NAMALWA (cell line): ENCODE results near the gene NSUN4.
"Not testable (repeated sequence)": the region's sequence is repeated elsewhere in the genome, so short reads cannot be mapped to it uniquely, and the experiment has no call there.

Experiments used
- DNase-seq: peaks from one replicate; pipeline ENCODE4 v3.0.0-alpha.2; 2015; ENCODE audit warnings: low spot score

The NSUN4 gene

GRCh38 chr1:46328182-46328581 is 12.4 kb upstream of the NSUN4 start:
- not testable (repeated sequence) for DNase-seq

GRCh38 chr1:46329807-46330206 is 10.8 kb upstream of the NSUN4 start:
- not testable (repeated sequence) for DNase-seq

DNA sequence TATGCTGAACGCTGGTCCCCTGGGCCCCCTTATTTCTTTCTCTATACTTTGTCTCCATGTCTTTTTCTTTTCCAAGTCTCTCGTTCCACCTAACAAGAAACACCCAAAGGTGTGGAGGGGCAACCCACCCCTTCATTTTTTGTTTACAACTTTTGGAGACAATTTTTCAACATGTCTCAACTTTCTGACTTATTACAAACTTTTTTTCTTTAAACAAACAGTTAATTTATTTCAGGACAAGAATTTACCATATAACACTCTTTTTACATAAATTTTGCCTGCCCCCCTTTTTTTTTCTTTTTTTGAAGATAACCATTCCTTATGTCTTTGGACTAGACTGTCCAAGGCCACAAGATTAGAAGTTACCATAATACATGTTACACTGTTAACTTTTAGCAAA is 10.2 kb upstream of the NSUN4 start:
- DNase-seq = not testable (repeated sequence)

- not testable (repeated sequence) for DNase-seq
These were observed 8.6 kb upstream of the NSUN4 start for GRCh38 chr1:46331786-46332540.

DNA sequence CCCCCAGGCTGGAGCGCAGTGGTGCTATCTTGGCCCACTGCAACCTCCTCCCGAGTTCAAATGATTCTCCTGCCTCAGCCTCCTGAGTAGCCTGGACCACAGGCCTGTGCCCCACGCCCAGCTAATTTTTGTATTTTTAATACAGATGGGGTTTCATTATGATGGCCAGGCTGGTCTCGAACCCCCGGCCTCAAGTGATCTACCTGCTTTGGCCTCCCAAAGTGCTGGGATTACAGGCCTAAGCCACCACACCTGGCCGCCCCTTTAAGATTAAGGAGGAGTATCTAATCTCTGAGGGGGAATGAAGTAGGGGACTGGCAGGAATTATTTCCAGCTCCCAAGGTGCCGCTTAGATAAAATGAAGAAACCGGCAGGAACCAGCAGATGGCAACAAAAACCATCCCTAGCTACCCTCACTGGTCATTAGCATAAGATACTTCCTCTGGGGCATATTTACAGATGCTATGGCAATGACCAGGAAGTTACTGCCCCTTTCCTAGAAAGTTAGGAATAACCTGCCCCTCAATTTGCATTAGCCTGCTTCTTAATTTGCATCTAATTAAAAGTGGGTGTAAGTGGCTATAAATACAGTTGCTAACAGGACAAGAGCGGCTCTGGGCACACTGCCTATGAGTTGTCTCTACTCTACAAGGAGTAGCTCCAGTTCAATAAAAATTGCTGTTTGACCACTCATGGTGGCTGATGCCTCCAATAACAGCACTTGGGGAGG is 7.1 kb upstream of the NSUN4 start:
- DNase-seq = peak; percentile 95

GRCh38 chr1:46334030-46334384 is 6.6 kb upstream of the NSUN4 start:
- DNase-seq = no peak

DNA sequence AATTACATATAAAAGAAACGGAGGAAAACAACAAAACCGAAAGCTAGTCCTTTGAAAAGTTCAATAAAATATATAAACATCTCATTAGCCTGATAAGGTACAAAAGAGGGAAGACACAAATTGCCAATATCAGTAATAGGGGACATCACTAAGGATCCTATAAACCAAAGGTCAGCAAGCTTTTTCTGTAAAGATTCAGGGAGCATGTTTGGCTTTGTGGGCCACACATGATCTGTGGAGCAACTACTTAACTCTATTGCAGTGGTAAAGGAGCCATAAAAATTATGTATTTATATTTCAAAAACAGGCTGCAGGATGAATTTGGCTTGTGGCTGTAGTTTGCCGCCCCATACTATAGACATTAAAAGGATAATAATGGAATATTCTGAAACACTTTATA is 5.5 kb upstream of the NSUN4 start:
- DNase-seq = no peak

GRCh38 chr1:46337409-46337808 is 3.2 kb upstream of the NSUN4 start:
- not testable (repeated sequence) for DNase-seq

DNA sequence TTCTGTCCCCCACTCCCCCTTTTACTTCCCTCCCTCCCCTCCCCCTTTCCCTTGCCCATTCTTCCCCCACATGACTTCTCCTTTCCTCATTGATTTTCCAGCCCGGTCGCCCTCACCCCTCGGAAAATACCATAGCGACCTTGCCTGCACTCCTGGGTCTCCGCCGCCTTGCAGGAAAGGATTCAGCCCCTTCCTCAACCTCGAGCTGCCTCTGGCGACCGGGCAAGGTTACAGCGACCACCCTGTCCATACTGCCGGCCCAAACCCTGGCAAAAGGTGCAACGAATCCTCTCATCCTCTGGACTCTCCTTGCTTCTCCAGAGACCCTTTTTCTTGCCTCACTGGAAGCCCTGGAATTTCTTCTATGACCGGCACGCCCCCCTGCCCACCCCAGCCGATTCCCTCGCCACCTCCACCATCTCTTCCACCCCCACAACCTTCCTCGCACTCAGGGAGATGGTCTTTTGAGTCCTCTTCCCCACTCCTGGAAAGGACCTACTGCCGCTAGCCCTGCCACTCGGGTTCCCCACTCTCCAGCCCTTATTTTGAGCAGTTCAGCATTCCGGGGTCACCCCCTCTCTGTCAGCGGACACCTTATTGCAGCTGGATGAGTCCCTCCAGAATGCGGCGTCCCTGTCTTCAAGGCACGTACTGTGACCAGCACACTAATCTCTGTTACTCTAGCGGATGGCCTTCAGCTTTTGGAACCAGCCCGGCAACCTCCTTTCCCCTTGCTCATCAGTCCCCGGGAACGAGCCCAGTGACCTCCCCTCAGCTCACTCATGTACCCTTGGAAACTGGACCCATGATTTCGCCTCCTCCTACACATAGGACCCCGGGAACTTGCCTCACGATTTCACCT is 846 bp downstream of the NSUN4 start:
- DNase-seq = no peak

DNA sequence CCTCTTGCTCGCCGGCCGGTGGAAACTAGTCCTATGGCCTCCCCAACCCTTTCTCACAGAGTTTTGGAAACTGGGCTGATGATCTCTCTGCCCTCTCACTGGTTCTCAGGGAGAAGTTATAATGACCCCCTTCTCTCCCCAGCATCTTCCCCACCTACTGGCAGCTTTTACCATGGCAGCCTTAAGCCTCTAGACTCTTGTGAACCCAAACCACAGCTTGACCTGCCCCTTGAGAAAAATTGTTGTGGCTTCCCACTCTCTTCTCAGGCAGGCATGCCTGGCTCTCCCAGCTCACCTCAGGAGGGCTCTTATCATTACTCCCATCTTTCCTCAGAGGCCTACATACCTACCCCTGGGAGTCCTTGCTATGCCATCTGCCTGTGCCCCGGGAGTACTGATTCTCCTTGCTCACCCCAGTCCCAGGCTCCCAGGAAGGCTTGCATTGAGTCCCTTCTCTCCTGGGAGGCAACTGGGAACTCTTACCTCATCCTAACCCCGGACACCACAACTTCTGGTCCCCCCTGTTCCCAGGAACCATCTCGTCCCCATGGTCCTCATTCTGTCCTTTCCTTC is 1.6 kb downstream of the NSUN4 start:
- DNase-seq = peak; percentile 69

GRCh38 chr1:46342677-46343350 is 2.2 kb downstream of the NSUN4 start:
- DNase-seq = no peak

DNA sequence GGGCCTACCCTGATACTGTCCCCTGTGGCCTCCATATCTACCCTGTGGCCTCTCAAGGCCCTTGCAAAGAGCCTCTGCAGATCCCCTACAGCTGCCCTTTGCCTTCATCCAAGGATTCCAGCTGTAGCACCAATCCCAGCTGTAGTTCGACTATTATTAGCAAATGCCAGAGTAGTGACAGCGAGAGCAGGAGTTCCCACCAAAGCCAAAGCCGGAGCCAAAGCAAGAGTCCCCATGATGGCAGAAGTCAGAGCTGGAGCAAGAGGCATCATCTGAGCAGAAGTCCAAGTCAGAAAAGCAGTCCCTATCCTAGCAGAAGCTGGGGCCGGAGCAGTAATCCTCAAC is 2.7 kb downstream of the NSUN4 start:
- DNase-seq = no peak

DNA sequence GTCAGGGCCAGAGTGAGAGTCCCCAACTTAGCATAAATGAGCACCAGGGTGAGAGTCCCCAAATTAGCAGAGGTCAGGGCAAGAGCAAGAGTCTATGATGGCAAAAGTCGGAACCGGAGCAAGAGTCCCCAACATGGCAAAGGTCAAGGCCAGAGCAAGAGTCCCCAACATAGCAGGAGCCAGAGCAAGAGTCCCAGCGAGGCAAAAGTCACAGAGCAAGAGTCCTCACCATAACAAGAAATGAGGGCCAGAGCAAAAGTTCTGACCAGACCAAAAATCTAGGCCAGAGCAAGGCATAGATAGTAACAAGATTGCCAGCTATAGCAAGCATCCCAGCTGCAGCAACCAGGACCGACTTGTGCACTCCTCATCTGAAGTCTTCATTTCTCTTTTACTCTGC is 3.1 kb downstream of the NSUN4 start:
- DNase-seq = no peak

DNA sequence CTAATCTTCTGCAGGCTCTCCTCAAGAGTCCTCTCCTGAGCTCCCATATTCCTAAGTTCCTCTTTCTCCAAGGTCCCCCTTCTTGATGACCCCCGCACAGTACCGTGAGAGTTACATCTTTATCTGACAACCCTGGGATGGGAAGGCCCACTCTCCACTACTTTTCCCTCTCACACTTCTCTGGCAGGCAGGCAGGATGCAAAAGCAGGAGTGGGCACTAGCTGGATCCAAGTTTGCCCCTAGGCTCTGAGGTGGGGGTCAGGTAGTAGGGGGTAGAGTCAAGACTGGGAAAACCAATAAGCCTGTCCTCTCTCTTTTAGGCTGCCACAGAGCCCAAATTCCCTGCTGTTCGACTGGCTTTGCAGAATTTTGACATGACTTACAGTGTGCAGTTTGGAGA is 3.9 kb downstream of the NSUN4 start:
- no peak for DNase-seq

- no peak for DNase-seq
These were observed 4.7 kb downstream of the NSUN4 start for GRCh38 chr1:46345281-46345680.

GRCh38 chr1:46352363-46352762 is 11.8 kb downstream of the NSUN4 start:
- DNase-seq = no peak

- not testable (repeated sequence) for DNase-seq
These were observed 15.3 kb downstream of the NSUN4 start for GRCh38 chr1:46355920-46356319.

DNA sequence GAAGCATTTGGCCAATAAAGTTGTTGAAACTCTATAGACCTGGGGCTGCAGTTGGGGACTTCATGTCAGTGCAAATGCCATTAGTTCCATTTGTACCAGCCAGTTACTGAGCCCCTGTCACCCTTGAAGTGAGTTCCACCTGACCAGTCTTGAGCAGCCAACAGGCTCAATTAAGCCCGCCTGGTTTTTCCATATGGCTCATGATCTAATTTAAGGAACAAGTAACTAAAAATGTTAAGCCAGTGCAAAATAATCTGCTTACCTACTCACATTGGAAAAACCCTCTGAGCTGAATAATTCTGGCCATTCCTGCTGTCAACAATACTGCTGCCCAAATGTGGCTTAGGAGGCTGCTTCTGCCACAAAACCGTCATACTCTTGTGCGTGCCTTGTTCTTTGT is 21.6 kb downstream of the NSUN4 start:
- DNase-seq = no peak

- no peak for DNase-seq
These were observed 22.5 kb downstream of the NSUN4 start for GRCh38 chr1:46363121-46363520.

DNA sequence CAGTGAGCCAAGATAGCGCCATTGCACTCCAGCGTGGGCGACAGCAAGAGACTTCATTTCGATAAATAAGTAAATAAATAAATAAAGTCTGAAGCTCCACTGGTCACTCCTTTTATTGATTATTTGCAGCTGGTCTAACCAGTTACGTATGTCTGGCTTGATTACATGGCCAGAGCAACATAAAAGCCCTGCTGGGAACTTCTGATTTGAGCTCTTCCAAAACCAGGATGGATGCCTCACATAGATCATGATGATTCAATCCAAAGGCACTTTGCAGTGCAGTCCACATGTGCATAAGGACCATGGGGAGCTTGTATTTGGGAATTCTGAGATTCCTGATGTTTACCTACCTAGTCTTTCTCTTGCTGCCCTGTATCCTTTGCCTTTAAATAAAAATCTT is 24.0 kb downstream of the NSUN4 start:
- no peak for DNase-seq

DNA sequence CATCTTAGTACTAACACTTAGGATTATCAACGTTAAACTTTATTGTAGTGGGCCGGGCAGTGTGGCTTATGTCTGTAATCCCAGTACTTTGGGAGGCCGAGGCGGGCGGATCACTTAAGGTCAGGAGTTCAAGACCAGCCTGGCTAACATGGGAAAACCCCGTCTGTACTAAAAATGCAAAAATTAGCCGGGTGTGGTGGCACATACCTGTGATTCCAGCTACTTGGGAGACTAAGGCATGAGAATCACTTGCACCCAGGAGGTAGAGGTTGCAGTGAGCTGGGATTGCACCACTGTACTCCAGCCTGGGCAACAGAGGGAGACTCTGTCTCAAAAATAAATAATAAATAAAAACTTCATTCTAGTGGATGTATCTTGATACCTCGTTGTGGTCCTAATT is 25.2 kb downstream of the NSUN4 start:
- DNase-seq = not testable (repeated sequence)

DNA sequence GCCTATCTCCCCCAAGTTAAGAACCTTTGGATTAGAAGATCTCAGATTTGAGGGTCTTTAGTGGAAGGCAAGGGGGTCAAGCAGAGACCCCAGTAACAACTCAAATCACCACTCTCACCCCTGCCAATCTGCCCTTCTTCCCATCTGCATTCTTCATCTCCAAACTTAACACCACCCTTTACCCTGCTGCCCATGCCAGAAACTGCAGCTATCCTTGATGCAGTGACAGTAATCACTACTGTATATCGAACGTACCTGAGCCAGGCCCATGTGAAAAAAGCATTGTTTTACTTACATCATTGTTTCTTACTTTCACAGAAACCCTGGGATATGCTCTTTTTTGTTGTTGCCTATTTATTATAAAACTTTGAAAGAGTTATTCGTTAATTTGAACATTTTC is 26.5 kb downstream of the NSUN4 start:
- no peak for DNase-seq
